Activated T-helper 1 cell treated with Interleukin-2 at 50 U/mL for 16 hours (primary cell): ENCODE data around the gene CORO7.

Experiments
- DNase-seq: peaks from one replicate; pipeline ENCODE4 v3.0.0-alpha.2; 2020; ENCODE audit warnings: low read depth

Gene CORO7

DNA sequence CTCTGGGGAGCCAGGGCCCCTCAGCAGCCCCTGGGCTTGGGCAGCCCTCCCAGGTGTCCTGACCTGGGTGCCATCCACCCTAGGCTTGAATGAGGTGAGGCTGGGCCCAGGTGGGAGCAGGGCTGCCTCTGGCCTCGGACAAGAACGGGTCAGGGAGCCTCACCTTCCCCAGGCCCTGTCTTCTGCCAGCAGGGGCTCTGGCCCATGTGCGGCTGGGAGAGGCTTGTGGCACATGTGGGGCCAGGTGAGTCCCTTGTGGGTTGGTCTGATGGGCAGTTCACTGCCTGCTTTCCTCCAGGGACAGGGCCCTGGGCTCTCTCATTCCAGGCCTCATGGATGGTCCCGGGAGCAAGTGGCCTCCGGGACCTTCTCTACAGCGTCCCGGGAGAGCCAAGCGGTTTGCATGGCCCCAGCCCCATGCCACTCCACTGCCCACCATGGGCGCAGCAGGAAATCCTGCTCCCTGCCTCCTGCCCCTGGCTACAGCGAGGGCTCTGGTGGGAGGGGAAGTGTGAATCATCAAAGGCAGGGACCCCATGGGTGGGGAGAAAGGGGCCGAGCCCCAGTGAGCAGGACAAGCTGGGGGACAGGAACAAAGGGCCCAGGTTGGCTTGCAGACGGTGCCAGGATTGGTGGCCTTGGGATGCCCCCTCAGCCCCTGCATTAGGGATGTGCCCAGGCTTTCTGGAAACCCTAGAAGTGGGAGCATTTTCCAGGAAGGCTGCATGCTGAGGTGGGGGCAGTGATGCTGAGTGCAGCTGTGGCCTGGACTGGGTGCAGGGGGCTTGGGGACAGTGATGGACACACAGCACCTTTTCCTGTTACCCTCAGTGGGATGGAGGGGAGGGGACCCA lies 32.6 kb downstream of the CORO7 start:
- no peak for DNase-seq

DNA sequence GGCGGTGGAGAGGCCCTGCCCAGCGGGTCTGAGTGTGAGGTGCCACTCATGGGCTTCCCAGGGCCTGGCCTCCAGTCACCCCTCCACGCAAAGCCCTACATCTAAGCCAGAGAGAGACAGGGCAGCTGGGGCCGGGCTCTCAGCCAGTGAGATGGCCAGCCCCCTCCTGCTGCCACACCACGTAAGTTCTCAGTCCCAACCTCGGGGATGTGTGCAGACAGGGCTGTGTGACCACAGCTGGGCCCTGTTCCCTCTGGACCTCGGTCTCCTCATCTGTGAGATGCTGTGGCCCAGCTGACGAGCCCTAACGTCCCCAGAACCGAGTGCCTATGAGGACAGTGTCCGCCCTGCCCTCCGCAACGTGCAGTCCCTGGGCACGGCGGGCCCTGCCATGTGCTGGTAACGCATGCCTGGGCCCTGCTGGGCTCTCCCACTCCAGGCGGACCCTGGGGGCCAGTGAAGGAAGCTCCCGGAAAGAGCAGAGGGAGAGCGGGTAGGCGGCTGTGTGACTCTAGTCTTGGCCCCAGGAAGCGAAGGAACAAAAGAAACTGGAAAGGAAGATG lies 33.5 kb downstream of the CORO7 start:
- no peak for DNase-seq

DNA sequence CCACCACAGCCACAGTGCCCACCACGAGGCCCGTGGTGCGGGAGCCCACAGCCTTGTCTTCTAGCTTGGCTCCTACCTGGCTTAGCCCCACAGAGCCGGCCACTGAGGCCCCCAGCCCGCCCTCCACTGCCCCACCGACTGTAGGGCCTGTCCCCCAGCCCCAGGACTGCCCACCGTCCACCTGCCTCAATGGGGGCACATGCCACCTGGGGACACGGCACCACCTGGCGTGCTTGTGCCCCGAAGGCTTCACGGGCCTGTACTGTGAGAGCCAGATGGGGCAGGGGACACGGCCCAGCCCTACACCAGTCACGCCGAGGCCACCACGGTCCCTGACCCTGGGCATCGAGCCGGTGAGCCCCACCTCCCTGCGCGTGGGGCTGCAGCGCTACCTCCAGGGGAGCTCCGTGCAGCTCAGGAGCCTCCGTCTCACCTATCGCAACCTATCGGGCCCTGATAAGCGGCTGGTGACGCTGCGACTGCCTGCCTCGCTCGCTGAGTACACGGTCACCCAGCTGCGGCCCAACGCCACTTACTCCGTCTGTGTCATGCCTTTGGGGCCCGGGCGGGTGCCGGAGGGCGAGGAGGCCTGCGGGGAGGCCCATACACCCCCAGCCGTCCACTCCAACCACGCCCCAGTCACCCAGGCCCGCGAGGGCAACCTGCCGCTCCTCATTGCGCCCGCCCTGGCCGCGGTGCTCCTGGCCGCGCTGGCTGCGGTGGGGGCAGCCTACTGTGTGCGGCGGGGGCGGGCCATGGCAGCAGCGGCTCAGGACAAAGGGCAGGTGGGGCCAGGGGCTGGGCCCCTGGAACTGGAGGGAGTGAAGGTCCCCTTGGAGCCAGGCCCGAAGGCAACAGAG lies 34.2 kb downstream of the CORO7 start:
- DNase-seq = no peak

DNA sequence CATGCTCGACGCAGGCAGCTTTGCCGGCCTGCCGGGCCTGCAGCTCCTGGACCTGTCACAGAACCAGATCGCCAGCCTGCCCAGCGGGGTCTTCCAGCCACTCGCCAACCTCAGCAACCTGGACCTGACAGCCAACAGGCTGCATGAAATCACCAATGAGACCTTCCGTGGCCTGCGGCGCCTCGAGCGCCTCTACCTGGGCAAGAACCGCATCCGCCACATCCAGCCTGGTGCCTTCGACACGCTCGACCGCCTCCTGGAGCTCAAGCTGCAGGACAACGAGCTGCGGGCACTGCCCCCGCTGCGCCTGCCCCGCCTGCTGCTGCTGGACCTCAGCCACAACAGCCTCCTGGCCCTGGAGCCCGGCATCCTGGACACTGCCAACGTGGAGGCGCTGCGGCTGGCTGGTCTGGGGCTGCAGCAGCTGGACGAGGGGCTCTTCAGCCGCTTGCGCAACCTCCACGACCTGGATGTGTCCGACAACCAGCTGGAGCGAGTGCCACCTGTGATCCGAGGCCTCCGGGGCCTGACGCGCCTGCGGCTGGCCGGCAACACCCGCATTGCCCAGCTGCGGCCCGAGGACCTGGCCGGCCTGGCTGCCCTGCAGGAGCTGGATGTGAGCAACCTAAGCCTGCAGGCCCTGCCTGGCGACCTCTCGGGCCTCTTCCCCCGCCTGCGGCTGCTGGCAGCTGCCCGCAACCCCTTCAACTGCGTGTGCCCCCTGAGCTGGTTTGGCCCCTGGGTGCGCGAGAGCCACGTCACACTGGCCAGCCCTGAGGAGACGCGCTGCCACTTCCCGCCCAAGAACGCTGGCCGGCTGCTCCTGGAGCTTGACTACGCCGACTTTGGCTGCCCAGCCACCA lies 35.1 kb downstream of the CORO7 start:
- no peak for DNase-seq

DNA sequence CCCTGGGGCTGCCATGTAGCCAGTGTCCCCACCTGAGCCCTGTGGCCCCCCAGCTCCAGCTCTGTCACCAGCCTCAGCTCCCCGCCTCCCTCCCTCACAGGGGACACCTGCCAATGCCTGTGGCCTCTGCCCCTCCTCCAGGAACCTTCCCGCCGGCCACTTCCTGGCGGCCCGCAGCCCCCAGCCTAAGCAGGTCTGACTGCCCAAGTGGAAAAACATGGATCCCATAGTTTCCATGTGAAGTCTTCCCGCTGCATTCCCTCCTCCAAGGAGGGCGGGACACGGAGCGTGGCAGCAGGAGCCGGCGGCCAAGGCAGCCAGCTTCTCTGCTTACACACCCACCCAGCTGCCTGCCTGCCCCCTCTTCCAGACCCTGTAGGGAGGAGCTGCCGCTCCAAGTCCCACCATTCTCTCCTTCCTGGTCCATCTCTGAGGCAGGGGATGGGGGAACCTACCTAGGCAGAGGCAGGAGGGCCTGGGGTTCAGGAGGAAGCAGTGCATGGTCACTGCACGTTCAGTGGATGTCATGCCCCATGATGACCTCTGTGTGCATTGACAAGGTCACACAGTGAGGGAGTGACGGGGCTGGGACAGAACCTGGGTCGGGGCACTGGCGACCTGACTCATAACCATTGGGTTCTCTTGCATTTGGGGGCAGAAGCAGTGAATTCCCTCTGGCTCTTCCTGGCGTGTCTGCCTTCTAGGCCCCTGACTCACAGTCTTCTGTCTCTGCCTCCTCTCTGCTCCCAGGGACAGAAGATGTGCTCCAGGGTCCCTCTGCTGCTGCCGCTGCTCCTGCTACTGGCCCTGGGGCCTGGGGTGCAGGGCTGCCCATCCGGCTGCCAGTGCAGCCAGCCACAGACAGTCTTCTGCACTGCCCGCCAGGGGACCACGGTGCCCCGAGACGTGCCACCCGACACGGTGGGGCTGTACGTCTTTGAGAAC lies 36.0 kb downstream of the CORO7 start:
- DNase-seq = no peak

DNA sequence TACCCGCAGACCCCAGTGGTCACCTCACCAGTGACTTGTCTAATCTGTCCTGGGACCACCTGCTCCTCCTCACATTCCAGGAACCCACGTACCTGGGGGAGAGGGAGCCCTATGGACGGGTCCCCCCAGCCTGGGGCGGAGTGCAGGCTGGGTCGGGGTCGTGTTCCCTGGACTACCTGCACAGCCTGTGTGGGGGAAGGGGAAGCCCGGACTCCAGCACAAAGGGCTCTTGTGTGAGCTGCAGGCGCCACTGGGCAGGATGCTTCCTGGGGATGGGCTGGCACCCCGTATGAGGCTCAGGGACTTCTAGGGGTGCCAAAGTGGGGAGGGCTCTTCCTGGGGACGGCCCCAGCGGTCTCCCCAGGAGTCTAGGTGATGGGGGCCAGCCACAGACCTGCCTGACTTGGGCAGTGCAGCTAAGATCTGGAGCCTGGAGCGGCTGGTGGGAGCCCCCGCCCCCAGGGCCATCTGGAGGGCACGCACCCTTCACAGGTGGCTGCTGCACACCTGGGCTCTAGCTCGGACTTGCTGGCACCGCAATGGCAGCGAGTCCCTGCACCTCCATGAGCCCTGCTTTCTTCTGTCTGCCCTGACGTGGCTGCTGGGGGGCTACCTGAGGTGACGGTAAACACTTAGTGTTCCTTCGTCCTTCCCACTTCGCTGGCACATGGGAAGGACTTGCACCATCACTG lies 37.3 kb downstream of the CORO7 start:
- DNase-seq = no peak

DNA sequence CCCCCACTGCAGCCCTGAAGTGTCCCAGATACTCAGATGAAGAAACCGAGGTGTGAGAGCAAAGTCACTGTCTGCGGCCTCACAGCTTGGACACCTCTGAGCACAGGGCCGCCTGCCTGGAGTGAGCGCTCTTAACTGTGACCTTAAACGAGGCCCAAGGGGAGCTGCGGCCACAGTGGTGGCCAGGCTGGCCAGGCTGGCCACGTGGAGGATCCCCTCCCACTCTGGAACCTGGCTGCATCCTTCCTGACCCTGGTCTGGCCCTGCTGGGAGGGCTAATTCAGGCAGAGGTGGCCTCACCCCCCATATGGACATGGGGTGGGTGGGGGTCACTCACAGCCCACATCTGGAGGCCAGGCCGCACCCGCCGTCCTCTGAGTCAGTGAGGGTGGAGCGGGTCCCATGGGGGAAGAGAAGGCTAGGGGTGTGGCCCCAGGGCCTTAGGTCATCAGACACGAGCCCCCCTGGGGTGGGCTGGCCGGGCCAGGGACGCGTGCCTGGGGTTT lies 38.2 kb downstream of the CORO7 start:
- DNase-seq = no peak

DNA sequence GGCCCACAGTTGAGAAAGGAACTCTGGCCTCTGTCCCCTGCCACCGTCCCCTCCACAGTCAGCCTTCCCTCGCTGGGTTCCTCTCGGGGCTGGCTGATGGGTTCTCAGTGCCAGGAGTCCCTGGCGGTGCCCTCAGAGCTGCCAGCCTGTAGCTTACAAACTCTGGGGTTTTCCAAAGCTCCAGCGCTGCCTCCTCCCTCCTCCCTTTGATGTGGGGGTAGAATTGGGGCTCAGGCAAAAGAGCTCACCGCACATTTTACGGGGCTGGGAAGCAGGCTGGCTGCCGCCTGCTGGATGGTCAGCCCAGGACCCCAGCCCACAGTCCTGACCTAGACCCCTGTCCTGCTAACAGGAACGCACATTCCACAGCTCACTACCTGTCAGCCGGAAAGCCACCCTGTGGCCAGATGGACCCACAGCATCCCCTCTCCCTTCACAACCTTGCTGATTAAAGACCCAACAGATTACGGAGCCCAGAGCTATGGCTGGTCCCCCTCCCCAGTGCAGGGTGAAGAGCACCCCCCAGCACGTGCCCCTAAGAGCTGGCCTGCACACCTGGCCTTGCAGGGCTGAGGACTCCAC lies 38.7 kb downstream of the CORO7 start:
- no peak for DNase-seq

DNA sequence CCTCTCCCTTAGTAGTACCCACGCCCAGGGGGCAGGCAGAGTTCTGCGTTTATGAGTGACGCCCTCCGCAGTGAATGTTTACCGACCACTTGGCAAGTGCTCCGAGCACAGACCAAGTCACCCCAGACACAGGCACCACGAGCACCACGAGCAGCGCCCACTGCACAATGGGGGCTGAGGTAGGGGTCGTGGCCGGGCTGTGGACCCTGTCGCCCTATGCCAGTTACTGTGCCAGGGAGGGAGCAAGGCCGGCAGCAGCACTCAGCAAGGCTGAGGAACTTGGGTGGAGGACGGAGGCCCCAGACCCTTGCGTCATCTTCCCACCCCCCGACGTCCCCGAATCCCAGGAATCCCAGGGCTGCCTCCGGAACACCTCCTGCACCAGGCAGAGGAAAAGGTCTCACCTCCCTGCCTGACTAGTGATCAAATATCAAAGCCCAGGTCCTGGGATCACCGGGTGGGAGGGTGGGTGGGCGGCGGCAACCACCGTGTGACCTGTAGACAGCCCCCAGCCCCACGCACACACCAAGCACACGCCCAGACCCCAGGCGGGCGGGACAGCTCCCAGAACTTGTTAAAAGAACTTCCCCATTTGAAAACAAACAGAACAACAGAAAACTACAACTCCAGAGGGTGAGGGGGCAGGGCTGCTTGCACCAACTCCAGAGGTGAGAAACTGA lies 39.4 kb downstream of the CORO7 start:
- no peak for DNase-seq

DNA sequence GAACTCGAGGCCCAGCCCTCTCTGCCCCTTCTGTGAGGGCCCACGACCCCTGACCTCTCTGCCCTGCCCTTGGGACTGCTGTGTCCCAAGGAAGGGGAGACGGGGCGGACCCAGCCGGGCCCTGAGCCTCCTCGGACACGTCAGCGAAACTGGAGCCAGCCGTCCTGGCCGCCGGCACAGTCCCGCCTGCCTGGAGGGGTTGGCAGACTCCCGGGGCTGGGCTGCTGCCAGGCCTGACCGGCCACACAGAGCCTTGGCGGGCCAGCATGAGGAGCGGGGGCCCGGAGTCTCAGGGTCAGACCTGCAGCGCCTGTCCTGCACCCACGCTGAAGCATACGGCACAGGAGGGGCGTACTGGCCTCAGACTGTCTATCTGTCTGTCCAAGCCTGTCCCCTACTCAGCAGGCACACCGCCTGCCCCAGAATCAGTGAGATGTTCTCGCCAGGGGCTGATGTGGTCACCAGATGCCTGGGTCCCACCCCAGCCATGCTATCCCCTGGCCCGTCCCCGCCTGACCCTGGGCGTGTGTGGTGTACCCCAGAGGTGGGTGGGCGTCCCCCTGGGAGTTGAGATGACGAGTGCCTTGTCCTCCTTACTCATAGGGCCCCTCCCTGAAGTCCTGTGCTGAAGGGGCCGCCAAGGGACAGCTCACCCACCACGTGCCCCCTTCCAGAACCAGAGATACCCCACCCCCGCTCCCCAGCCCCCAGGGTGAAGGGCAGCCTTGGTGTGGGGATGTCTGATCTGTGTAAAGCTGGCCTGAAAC lies 40.1 kb downstream of the CORO7 start:
- no peak for DNase-seq

DNA sequence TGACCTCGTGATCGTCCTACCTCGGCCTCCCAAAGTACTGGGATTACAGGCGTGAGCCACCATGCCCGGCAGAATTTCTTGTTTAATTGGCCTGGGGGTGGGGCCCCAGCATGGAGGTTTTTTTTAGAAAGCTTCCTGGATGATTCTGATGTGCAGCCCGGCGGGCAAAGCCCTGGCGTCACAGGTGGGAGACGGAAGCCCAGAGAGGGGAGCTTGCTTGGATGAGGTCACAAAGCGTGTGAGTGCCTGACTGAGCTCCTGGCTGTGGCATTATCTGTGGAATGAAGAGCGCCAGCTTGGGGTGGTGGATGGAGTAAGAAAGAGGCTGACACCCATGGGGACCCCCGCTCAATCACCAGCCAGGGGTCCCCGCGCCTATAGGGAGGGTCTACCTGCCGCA lies 40.7 kb downstream of the CORO7 start:
- no peak for DNase-seq

DNA sequence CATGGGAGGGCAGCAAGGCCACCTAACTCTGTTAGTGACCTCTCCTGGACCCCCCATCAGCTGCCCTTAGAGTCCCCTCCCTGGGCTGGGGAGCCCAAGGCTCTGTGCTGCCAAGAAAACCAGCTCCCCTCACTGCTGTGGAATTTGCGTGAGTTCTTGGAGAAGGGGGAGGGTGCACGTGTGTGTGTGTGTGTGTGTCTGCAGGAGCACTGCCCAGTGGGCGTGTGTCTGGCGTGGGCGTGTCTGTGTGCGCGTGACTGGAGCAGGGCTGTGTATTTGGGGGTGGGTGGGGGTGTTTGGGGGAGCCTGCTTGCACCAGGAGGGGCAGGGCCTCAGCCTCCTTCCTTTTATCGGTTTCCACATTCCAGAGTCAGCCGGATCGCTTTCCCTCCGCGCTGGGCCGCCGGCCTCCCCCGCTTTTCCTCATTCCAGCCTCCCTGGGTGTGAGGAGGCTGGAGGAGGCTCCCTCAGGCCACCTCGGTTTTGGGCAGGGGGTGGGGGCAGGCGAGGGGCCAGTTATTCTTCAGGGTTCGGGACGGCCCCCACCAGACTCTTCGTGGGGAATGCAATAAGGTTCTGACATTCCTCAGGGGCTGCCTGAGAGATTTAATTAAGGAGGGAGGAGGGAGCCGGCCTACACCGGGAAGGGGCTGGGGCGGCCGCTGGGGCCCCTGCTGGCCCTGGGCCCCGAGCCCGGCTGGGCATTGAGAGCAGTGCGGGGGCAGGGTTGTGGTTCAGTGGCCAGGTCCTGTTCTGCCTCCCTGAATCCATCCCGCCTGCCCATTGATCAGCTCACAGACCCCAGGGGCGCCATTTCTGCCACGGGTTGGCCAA lies 42.3 kb downstream of the CORO7 start:
- DNase-seq = no peak

DNA sequence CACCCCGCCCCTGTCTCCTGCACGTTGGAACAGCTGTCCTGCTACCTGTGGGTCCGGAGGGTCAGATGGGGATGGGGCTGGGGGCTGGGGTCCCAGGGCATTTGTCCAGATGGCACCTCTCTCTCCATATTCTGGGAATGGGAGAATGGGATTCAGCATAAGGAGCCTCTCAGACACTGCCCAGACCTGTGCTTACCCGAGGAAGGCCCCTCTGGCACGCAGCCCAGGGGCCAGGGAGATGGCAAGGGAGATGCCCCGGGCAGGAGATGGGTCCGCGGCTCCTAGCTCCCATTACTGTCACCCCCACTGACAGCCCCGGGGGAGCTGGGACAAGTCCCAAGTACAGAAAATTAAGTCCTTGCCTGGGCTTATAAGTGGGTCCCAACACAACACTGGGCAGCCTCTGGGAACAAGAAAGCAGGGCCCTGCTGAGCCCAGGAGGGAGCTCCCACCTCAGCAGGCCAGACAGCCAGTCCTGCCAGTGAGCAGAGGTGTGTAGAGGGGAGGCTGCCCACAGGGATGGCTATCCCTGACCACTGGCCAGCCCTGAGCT lies 43.0 kb downstream of the CORO7 start:
- no peak for DNase-seq

DNA sequence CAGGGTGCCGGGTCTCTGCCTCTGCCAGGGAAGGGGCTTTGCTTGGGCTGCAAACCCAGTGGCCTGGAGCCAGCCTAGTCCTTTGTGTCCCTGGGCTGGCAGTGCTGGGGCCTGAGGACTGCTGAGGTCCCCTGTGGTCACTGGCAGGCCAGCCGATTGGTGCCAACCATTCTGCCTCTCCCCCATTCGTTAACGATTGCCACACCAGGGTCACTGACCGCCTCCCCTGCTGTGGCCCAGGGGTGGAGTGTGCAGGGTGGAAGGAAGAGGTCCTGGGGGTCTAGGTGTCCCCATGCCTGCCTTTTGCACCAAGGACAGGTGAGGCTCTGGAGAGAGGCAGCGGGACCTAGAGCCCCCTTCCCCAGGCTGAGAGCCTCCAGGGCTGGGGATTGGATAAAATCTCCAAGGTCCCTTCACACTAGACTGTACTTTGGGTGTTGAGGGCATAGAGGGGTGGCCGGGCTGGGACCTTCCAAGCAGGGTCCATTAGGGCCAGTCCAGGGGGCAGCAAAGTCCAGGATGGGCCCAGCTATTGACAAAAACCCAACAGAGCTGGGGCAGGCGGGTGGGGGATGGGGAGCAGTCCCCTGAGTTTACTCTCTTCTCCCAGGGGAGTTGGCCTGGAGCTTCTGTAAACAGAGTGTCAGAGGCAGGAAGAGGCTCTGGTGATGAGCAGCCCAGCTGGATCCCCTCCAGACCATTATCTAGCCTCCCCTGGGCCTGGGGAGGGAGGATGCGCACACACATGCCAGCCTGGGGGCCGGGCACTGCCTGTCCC lies 43.6 kb downstream of the CORO7 start:
- DNase-seq = no peak

DNA sequence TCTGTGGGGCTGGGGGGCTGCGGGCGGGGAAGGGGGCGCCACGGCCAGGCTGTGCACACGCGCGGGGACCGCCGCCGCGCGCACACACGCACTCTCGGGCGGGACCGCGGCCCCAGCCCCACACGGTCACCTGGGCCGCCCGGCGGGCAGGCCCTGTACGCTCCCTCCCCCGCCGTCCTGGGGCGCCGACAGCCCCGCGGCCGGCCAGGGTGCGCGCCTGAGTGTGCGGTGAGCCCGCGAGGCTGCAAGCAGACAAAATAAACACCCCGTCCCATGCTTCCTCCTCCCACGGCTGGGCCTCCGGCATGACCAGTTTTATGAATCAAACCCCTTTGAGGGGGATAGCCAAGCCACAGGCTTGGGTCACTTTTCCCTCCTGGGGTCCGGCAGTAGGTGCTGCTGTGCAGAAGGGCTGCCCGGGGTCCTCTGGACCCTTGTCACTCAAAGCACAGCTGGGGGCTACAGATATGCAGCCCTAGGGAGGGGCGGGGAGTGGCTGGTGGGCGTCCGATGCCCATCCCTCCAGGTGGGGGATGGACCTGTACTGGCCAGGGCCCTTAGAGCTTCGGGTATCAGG lies 44.3 kb downstream of the CORO7 start:
- no peak for DNase-seq
